GM19023 (cell line): ENCODE data around the gene MYL5.
"Not testable (repeated sequence)": the region's sequence is repeated elsewhere in the genome, so short reads cannot be mapped to it uniquely, and the experiment has no call there.

Source experiments
- ATAC-seq: cut with Tn5 transposase; IDR thresholded peaks from one replicate; pipeline ENCODE4 v1.9.1; 2021; ENCODE audit warnings: mild to moderate bottlenecking, moderate library complexity; ENCODE audit not compliant: unreplicated experiment

The MYL5 gene

DNA sequence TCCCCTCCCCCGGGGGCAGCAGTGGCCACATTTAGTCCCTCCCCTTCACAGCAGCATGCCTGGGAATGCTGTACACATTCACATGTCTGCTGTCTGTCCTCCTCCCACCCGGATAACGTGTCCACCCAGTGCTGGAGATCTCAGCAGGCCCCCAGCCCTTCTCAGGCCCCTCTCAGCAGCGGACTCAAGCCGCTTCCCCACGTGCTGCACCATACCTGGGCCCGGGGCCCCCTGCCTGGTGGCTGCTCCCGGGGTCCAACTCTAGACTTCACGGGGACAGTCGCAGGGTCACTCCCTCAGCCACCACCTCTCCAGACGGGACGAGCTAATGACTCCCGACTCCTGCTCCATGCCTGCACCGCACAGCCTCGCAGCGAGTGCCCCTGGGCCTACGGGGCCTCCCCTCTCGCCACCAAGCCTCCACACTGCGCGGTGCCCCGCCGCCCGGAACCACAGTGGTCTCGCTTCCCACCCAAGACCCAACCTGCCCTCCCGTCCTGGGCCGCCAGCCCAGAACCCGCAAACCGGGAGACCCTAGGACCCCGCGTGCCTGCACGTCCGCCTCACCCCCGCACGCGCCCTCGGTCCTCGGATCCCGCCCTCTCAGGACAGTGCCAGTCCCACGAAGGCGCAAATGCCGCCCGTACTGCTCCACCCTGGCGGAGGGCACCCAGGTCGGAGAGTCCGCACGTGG, 30.0 kb downstream of the MYL5 start:
- no peak for ATAC-seq

DNA sequence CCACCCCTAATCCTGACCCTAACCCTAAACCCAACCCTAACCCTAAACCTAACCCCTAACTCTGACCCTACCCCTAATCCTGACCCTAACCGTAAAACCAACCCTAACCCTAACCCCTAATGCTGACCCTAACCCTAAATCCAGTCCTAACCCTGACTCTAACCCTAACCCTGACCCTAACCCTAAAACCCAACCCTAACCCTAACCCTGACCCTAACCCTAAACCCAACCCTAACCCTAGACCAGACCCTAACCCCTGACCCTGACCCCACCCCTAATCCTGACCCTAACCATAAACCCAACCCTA, 30.6 kb downstream of the MYL5 start:
- no peak for ATAC-seq

DNA sequence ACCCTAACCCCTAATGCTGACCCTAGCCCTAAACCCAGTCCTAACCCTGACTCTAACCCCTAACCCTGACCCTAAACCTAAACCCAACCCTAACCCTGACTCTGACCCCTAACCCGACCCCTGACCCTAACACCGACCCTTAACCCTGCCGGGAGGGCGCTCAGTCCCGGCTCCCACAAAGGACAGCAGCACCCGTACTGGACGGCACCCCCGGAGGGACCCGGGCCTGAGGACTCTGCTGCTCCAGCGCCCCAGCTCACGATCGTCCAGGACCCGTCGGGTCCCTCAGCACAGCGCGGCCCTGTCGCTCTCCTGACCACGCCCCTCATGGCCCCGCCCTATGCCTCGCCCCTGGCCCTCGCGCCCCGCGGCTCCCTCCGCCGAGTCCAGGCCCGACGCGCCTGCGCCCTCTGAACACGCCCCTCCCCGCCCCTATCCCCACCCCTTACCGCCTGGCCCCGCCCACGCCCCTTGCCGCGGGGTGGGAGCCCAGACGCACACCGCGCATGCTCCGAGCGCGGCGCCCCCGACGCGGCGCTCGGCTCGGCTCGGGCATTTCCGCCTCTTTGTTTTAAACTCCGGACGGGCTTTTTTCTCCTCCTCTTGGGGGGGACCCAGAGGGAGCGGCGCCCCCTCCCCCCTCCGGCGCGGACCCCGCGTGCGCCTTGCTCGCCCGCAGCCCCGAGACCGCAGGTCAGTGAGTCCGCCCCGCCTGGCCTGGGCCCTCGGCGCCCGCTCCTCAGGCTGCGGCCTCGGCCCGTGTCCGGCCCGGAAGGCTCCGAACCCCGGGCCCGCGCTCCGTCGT, 31.1 kb downstream of the MYL5 start, which contains the start of gene PCGF3:
Gene PCGF3 (plus strand): TSS at position 555 of the 805 bp plus-strand sequence. CDS start 27,849 bp downstream, outside the sequence.
- ATAC-seq, result peak; percentile 92

DNA sequence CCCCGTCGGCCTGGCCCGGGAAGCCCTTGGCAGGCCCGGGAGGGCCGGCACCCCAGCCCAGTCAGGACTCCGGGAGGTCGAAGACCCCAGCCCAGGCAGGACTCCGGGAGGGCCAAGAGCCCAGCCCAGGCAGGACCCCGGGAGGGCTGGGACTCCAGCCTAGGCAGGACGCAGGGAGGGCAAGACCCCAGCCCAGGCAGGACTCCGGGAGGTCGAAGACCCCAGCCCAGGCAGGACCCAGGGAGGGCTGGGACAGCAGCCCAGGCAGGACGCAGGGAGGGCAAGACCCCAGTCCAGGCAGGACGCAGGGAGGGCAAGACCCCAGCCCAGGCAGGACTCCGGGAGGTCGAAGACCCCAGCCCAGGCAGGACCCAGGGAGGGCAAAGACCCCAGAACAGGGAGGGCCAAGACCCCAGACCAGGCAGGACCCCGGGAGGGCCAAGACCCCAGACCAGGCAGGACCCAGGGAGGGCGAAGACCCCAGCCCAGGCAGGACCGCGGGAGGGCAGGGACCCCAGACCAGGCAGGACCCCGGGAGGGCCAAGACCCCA, 31.8 kb downstream of the MYL5 start:
- not testable (repeated sequence) for ATAC-seq

DNA sequence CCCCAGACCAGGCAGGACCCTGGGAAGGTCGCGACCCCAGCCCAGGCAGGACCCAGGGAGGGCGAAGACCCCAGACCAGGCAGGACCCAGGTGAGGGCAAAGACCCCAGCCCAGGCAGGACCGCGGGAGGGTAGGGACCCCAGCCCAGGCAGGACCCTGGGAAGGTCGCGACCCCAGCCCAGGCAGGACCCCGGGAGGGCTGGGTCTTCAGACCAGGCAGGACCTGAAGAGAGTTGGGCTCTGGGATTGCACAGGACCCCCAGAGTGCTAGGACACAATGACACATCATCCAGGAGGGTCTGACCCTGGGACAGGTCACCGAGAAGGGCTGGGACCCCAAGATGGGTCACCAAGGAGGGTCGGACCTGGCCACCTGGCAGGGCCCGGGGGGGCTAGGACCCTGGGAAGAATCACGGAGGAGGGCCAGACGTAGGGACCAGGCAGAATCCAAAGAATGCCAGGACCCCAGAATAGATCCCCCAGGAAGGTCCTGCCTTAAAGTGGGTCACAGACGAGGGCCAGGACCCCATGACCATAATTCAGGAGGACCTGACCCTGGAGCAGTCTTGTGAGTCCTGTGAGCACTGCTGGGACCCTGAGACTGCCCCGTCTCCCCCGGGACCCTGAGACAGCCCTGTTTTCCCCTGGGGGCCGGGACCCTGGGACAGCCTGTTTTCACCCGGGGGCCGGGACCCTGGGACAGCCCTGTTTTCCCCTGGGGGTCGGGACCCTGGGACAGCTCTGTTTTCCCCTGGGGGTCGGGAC, 32.7 kb downstream of the MYL5 start:
- no peak for ATAC-seq

DNA sequence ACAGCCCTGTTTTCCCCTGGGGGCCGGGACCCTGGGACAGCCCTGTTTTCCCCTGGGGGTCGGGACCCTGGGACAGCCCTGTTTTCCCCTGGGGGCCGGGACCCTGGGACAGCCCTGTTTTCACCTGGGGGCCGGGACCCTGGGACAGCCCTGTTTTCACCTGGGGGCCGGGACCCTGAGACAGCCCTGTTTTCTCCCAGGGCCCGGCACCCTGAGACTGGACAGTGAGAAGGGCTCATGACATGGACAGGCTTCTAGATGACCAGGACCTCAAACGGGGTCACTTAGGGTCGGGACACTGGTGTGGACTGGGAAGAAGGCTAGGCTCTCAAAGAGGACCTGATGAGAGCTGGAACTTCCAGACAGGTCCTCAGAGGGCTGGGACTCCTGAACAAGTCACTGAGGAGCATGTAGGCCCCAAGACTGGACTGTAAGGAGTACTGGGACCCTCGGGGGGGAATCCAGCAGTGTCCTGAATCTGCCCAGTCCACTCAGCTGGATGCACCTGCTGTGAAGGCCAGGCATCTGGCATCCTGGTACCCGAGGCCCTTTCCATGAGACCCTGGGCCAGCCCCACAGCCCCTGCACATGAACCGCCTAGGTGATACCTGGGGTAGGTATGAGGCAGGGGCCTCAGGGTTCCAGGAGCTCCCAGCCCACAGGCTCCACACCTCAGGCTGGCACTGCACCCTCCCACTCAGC, 33.7 kb downstream of the MYL5 start:
- ATAC-seq, result no peak

DNA sequence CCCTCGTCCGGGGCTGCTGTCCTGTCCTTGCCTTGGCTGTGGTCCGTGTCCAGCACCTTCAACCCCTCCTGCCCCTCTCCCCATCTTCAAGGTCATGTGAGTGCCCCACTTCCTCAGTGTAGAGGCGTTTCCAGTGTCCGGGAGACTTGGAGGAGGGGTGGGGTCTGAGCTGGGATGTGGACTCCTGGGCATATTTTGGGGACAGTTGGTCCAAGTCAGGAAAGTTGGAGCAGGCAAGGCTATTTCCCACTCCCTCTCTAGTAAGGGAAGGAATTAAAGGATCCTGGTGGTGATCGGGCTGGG, 34.2 kb downstream of the MYL5 start:
- ATAC-seq, result no peak

DNA sequence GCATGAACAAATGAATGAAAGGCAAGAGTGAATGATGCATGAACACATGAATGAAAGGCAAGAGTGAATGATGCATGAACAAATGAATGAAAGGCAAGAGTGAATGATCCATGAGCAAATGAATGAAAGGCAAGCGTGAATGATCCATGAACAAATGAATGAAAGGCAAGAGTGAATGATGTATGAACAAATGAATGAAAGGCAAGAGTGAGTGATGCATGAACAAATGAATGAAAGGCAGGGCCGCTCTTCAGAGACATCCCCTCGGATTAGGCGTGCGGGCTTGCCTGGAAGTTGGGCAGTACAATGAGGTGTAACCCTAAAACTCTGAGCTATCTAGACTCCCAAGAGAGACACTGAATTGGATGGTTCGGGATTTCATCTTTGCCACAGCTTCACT, 35.0 kb downstream of the MYL5 start:
- ATAC-seq, result no peak

DNA sequence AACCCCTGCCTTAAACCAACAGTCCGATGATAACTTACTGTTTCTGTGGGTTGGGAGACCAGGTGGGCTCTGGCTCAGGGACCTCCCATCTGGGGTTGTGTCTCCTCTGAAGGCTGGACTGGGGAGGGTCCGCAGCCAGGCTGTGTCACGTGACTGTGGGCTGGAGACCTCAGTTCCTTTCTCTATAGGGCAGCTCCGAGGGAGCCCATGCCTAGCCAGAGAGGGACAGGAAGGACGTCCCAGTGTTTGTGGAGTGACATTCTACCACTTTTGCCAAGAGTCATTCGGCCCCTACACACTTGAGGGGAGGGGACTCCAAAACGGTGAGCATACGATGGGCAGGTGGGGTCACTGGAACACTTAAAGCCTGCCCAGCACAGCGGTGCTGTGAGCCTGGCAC, 35.8 kb downstream of the MYL5 start:
- no peak for ATAC-seq

DNA sequence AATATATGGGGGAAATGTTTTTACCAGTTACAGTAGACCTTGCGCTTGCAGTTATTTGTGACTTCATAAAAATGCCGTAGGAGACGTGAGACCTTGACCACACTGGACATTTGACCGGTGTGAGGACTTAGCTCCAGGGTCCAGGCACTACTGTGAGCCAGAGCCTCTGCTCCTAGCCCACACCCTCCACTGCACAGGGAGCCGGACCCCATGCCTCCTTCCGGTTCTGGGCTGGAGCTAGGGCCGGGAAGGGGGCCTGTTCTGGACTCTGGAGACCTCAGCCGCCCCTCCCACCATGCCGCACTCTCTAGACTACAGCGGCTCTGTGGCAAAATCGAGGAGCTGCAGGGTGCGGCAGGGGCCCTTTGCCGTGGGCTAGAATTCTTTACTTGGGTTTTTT, 36.6 kb downstream of the MYL5 start:
- ATAC-seq, result no peak

DNA sequence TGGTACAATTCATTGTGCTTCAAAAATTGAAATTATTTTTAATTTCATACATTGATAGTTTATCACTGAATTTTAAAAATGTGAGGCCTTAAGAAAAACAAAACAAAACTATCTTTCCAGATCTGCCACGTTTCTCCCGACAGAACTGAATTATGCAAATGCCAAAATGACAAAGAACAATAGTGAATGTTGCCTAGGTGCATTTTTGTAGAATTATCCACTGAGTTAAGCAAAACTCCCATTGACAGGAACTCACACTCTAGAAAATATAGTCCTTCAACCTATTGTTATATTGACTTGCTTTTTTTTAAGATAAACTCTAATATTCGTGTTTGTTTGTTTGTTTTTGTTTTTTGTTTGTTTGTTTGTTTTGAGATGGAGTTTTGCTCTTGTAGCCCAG, 37.8 kb downstream of the MYL5 start:
- no peak for ATAC-seq

DNA sequence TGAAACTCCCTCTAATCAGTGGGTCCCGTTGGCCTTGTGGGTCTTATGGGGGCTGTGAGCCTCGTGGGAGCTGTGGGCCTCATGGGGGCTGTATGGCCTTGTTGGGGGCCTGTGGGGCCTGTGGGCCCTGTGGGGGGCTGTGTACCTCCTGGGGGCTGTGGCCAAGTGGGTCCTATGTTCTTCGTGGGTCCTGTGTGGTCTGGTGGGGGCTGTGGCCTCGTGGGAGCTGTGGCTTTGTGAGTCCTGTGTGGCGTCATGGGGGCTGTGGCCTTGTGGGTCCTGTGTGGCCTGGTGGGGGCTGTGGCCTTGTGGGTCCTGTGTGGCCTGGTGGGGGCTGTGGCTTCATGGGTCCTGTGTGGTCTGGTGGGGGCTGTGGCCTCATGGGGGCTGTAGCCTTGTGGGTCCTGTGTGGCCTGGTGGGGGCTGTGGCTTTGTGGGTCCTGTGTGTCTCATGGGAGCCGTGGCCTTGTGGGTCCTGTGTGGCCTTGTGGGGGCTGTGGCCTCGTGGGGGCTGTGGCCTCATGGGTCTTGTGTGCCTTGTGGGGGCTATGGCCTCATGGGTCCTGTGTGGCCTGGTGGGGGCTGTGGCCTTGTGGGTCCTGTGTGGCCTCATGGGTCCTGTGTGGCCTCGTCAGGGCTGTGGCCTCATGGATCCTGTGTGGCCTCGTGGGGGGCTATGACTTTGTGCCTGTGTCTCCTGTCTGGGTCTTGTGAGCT, 38.7 kb downstream of the MYL5 start:
- no peak for ATAC-seq

DNA sequence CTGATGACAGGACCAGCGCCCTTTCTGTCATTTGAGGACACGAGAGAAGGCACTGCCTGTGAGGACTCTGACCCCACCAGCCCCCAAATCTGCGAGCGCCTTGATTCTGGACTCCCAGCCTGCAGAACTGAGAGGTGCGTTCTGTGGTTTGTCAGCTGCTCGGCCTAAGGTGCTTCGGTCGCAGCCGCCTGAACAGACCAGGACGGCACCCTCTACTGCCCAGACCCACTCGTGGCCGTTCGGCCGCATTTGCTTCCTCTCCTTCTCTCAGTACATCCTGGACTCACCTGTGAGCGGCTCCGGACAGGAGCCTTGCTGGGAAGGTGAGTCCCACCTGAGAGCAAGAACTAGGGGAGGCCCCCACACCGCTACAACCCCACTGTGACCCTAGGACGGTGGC, 39.7 kb downstream of the MYL5 start:
- ATAC-seq, result no peak

DNA sequence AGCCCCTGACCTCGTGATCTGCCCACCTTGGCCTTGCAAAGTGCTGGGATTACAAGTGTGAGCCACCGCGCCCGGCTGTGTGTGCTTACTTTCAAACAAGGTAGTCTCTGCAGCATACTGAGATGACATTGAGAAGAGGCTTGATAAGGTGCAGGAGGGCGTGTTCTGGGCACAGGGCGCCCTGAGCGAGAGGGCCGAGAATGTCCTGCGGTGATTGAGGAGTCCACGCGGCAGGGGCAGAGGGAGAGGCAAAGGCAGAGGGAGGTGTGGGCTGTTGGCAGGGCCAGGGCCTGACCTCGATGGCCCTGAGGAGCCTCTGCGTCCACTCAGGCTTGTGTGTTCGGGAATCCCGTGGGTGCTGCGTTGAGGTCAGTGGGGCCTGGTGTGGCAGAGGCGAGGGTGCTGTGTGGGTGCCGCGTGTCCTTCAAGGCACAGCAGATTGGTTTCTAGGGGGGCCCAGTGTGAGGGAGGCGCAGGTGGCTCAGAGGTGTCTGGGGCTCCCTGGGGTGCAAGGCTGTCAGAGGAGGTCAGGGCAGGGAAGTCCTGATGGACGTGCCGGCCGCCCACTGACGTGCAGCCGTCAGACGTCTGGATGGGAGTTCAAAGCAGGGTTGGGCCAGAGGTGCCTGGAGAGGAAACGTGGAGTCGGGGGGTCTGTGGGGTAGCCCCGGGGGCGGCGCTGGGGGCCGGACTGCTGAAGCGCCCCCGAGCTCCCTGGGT, 43.4 kb downstream of the MYL5 start:
- ATAC-seq, result no peak

DNA sequence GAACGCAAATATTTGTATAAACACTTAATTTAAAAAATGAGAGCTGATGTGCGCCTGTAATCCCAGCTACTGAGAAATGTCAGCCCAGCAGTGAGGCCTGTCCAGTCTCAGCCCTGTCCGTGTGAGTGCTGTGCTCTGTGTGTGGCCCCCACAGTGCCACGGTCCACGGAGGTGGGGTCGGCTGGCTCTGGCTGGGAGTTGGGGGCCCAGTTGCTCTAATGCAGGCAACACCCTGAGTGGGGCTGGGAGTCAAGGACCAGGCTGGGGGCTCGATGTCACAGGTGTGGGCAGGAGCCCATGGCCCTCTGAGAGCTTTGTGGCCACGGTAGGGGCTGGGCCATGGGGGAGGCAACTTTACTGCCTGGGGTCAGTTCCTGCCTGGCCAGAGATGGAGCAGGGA, 44.1 kb downstream of the MYL5 start:
- ATAC-seq, result no peak

DNA sequence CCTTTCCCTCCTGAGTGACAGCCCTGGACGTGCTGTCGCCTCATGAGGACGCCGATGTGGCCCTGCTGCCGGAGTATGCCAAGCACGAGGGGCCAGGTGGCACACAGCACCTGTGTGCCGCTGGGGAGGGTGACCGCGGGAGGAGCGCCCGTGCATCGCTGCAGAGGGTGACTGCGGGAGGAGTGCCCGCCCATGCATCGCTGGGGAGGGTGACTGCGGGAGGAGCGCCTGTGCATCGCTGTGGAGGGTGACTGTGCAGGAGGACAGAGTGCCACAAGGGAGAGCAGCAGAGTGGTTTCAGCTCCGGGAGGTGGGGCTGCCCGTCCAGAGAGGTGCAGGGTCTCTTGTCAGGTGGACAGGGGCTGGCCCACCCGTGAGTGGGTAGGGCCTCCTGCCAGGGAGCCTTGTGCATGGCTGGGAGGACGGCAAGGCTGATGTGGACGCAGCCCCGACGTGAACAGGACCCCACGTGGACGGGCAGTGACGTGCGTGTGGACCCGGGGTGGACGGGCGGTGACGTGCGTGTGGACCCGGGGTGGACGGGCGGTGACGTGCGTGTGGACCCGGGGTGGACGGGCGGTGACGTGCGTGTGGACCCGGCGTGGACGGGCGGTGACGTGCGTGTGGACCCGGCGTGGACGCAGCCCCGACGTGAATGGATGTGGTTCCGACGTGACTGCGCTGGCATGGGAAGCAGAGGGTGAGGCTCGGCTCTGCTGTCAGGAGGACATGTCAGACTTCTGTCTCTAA, 45.9 kb downstream of the MYL5 start:
- no peak for ATAC-seq

DNA sequence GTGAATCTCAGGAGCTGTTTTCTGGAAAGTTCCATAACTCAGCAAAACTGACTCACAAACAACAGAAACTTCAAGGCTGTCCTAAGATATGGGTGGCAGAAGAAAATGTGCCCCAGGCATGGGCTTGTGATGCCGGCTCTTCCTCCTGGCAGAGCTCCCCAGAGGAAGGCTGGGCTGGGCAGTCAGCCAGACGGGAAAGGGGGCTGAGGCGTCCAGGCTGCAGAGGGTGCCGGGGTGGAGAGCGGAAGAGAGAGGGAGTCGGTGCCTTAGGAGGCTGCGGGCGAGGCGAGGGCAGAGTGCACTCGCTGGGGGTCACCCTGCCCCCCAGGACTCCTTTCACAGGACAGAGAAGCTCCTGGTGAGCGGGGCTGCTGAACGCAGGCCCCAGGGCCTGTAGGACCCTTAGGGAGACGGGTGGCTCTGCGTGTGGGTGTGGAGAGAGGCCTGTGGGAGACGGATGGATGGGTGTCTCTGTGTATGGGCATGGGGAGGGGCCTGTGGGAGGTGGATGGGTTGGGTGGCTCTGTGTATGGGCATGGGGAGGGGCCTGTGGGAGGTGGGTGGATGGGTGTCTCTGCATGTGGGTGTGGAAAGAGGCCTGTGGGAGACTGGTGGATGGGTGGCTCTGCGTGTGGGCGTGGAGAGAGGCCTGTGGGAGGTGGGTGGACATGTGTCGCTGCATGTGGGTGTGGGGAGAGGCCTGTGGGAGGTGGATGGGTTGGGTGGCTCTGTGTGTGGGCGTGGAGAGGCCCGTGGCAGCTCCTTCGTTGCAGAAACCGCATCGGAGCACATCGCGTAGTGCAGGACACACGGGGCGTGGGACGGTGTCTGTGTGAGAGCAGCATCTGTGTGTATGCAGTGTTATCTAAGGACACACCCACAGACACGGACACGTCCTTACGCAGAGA, 47.2 kb downstream of the MYL5 start:
- ATAC-seq, result no peak

DNA sequence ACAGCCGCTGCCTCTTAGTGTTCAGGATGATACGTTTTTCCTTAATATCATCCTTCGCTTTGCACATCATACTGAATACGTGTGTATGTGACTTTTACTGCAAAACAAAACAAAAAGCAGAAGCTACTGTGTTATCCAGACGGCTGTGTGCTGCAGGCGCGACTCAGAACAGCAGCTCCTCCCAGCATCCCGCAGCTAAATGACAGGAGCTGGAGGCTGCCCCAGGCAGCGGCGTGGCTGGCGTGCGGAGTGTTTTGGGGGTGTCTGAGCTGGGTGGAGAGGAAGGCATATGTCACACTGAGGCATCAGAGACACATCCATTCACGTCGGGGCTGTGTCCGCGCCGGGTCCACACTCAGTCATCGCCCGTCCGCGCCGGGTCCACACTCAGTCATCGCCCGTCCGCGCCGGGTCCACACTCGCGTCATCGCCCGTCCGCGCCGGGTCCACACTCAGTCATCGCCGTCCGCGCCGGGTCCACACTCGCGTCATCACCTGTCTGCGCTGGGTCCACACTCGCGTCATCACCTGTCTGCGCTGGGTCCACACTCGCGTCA, 47.9 kb downstream of the MYL5 start:
- ATAC-seq, result no peak
